NCI-H2029 (cell line): ENCODE results near the gene NDUFA13.

ENCODE experiments used
- DNase-seq: peaks from one replicate; lab custom pipeline; 2025; lab: John Stamatoyannopoulos, UW

Gene NDUFA13

GRCh38 chr19:19510432-19510831, 5.6 kb upstream of the NDUFA13 start:
- DNase-seq, result no peak

GRCh38 chr19:19513682-19514081, 2.3 kb upstream of the NDUFA13 start:
- no peak for DNase-seq

GRCh38 chr19:19514215-19514657, 1.8 kb upstream of the NDUFA13 start:
- no peak for DNase-seq

- DNase-seq, result no peak
These were observed 964 bp upstream of the NDUFA13 start, which contains the start of gene TSSK6 for GRCh38 chr19:19514881-19515641. Gene TSSK6, minus strand, starts transcription at chr19:19515548. Its CDS starts 121 bp downstream, at chr19:19515427.

GRCh38 chr19:19517235-19517619, 1.2 kb downstream of the NDUFA13 start:
- DNase-seq, result no peak

GRCh38 chr19:19520989-19521388, 5.0 kb downstream of the NDUFA13 start:
- DNase-seq, result no peak

GRCh38 chr19:19523177-19523576, 7.2 kb downstream of the NDUFA13 start:
- no peak for DNase-seq

- DNase-seq, result no peak
These were observed 8.0 kb downstream of the NDUFA13 start for GRCh38 chr19:19524053-19524452.

GRCh38 chr19:19525611-19526380, 9.8 kb downstream of the NDUFA13 start:
- DNase-seq, result no peak

GRCh38 chr19:19526581-19527370, 10.8 kb downstream of the NDUFA13 start:
- no peak for DNase-seq

- no peak for DNase-seq
These were observed 11.3 kb downstream of the NDUFA13 start for GRCh38 chr19:19527371-19527656.

- DNase-seq, result no peak
These were observed 11.9 kb downstream of the NDUFA13 start for GRCh38 chr19:19527674-19528625.

- peak; percentile 29 for DNase-seq
These were observed 12.9 kb downstream of the NDUFA13 start, which contains the start of gene YJEFN3 for GRCh38 chr19:19528721-19529490. Gene YJEFN3, plus strand, starts transcription at chr19:19528911. Its CDS starts 22 bp downstream, at chr19:19528933.

GRCh38 chr19:19529783-19530422, 13.9 kb downstream of the NDUFA13 start:
- DNase-seq, result no peak

- no peak for DNase-seq
These were observed 14.4 kb downstream of the NDUFA13 start for GRCh38 chr19:19530423-19530804.

- no peak for DNase-seq
These were observed 14.9 kb downstream of the NDUFA13 start for GRCh38 chr19:19530889-19531288.

GRCh38 chr19:19531951-19532805, 16.2 kb downstream of the NDUFA13 start:
- DNase-seq, result peak; percentile 47

GRCh38 chr19:19532806-19533701, 17.0 kb downstream of the NDUFA13 start:
- no peak for DNase-seq
